Muscle layer of duodenum (tissue), 2 donors: ENCODE measurements around the gene NPC1.

Source experiments
- H3K27ac ChIP-seq: one replicate; pipeline ENCODE4 v1.7.0; 2013; ENCODE audit warnings: mild to moderate bottlenecking, low read length
- H3K27me3 ChIP-seq: one replicate; pipeline ENCODE4 v1.7.0; 2013; ENCODE audit warnings: low read depth, mild to moderate bottlenecking, control low read depth, low read length
- H3K36me3 ChIP-seq, 2 donors: one replicate each; pipeline ENCODE4 v1.7.0; 2013; ENCODE audit warnings: low read length in 2 of 2, control low read depth in 1 of 2, mild to moderate bottlenecking in 1 of 2; ENCODE audit not compliant: insufficient read depth in 2 of 2, control insufficient read depth in 1 of 2
- H3K4me1 ChIP-seq, 2 donors: one replicate each; pipeline ENCODE4 v1.7.0; 2013; ENCODE audit warnings: low read length in 2 of 2, mild to moderate bottlenecking in 2 of 2, control low read depth in 1 of 2, moderate library complexity in 1 of 2; ENCODE audit not compliant: insufficient read depth in 2 of 2, control insufficient read depth in 1 of 2
- H3K4me3 ChIP-seq, 2 donors: one replicate each; pipeline ENCODE4 v1.7.0; 2013; ENCODE audit warnings: low read length in 2 of 2, low read depth in 1 of 2, mild to moderate bottlenecking in 1 of 2
- H3K9me3 ChIP-seq, 2 donors: one replicate each; pipeline ENCODE4 v1.7.0; 2013; ENCODE audit warnings: low read length in 2 of 2, control low read depth in 1 of 2, mild to moderate bottlenecking in 1 of 2; ENCODE audit not compliant: control insufficient read depth in 1 of 2
- donor health status: healthy.

Gene NPC1

GRCh38 chr18:23530195-23530594, 56.1 kb downstream of the NPC1 start:
- Histone ChIP-seq H3K4me1 (peaks cover 0 to 7% of the 10 kb centered on the region in 2 donors), H3K27me3 (no peaks in the 10 kb centered on the region), H3K27ac (no peak overlapping the region), H3K4me3 (no peak overlapping the region), H3K36me3 (peaks cover 71 to 93% of the 10 kb centered on the region in 2 donors), H3K9me3 (no peaks in the 10 kb centered on the region)

GRCh38 chr18:23529604-23530003, 56.7 kb downstream of the NPC1 start:
- Histone ChIP-seq H3K27ac (no peak overlapping the region), H3K36me3 (peaks cover 66 to 87% of the 10 kb centered on the region in 2 donors), H3K4me3 (no peak overlapping the region)

GRCh38 chr18:23528580-23529472, 57.5 kb downstream of the NPC1 start:
- Histone ChIP-seq H3K4me1 (peaks cover 0 to 7% of the 10 kb centered on the region in 2 donors), H3K9me3 (no peaks in the 10 kb centered on the region), H3K27me3 (no peaks in the 10 kb centered on the region), H3K4me3 (no peak overlapping the region), H3K36me3 (peaks cover 66 to 84% of the 10 kb centered on the region in 2 donors), H3K27ac (no peak overlapping the region)

More at GRCh38 chr18:23529604-23530003, 56.7 kb downstream of the NPC1 start:
- H3K9me3 ChIP-seq = no peaks in the 10 kb centered on the region
- H3K27me3 ChIP-seq = no peaks in the 10 kb centered on the region
- peaks cover 0 to 7% of the 10 kb centered on the region in 2 donors for H3K4me1 ChIP-seq

- Histone ChIP-seq H3K4me1 (no peaks in the 10 kb centered on the region), H3K27ac (no peak overlapping the region), H3K36me3 (peaks cover 72 to 78% of the 10 kb centered on the region in 2 donors), H3K27me3 (no peaks in the 10 kb centered on the region), H3K9me3 (no peaks in the 10 kb centered on the region), H3K4me3 (no peak overlapping the region)
Observed at GRCh38 chr18:23526501-23527063, 59.7 kb downstream of the NPC1 start.

- Histone ChIP-seq H3K4me3 (no peak overlapping the region), H3K36me3 (peaks cover 67 to 78% of the 10 kb centered on the region in 2 donors), H3K27ac (no peak overlapping the region), H3K27me3 (no peaks in the 10 kb centered on the region), H3K4me1 (no peaks in the 10 kb centered on the region), H3K9me3 (no peaks in the 10 kb centered on the region)
Observed at GRCh38 chr18:23524213-23524707, 62.0 kb downstream of the NPC1 start.

- no peak overlapping the region for H3K27ac ChIP-seq
- no peaks in the 10 kb centered on the region for H3K4me1 ChIP-seq
- no peaks in the 10 kb centered on the region for H3K27me3 ChIP-seq
- H3K9me3 ChIP-seq = no peaks in the 10 kb centered on the region
- H3K36me3 ChIP-seq = peaks cover 66 to 80% of the 10 kb centered on the region in 2 donors
- H3K4me3 ChIP-seq = no peak overlapping the region
Observed at GRCh38 chr18:23523429-23524212, 62.7 kb downstream of the NPC1 start.

- H3K9me3 ChIP-seq = no peaks in the 10 kb centered on the region
- no peak overlapping the region for H3K4me3 ChIP-seq
- H3K27me3 ChIP-seq = no peaks in the 10 kb centered on the region
- peaks cover 56 to 78% of the 10 kb centered on the region in 2 donors for H3K36me3 ChIP-seq
- no peak overlapping the region for H3K27ac ChIP-seq
- no peaks in the 10 kb centered on the region for H3K4me1 ChIP-seq
Observed at GRCh38 chr18:23521907-23522306, 64.4 kb downstream of the NPC1 start.

GRCh38 chr18:23521271-23521670, 65.0 kb downstream of the NPC1 start:
- Histone ChIP-seq H3K27ac (no peak overlapping the region), H3K4me1 (no peaks in the 10 kb centered on the region), H3K4me3 (no peak overlapping the region), H3K27me3 (no peaks in the 10 kb centered on the region), H3K36me3 (peaks cover 59 to 72% of the 10 kb centered on the region in 2 donors), H3K9me3 (no peaks in the 10 kb centered on the region)

GRCh38 chr18:23519734-23520133, 66.6 kb downstream of the NPC1 start:
- Histone ChIP-seq H3K27ac (no peak overlapping the region), H3K36me3 (peaks cover 55 to 68% of the 10 kb centered on the region in 2 donors), H3K4me1 (no peaks in the 10 kb centered on the region), H3K27me3 (no peaks in the 10 kb centered on the region), H3K4me3 (no peak overlapping the region), H3K9me3 (no peaks in the 10 kb centered on the region)

- no peaks in the 10 kb centered on the region for H3K4me1 ChIP-seq
- H3K27ac ChIP-seq = no peak overlapping the region
- no peaks in the 10 kb centered on the region for H3K27me3 ChIP-seq
- peaks cover 25 to 50% of the 10 kb centered on the region in 2 donors for H3K36me3 ChIP-seq
- H3K9me3 ChIP-seq = no peaks in the 10 kb centered on the region
- no peak overlapping the region for H3K4me3 ChIP-seq
Observed at GRCh38 chr18:23515911-23516546, 70.3 kb downstream of the NPC1 start.
